Adipose tissue (tissue), 3 donors: ENCODE data around the gene TMEM258. TPM values are rescaled to one million over a fixed set of nuclear protein-coding genes. Genes with fewer than 3 reads are reported as not detected.

Source experiments
- H3K27ac ChIP-seq: one replicate; pipeline ENCODE4 v1.5.1; 2013; ENCODE audit warnings: low read depth, low read length
- WGBS, 3 donors: extraction: QIAGEN DNeasy Blood & Tissue Kit; methylation state at CpG; one replicate each; pipeline ENCODE4 v1.1.7; 2013; 5-methylcytosine and 5-hydroxymethylcytosine counted together
- polyA plus RNA-seq, 3 donors: library from polyadenylated mRNA; stranded (reverse); fragments of 200-250 nt; gene quantifications; one replicate each; pipeline ENCODE4 v1.2.3, GENCODE V29; 2013
- donor health status: healthy with polysubstance abuse.
- donor health status: Bipolar disorder and iron deficiency.
- donor health status: healthy.

Gene TMEM258
- polyA plus RNA-seq = 100 to 1,000 TPM; 163 to 234 (median 214) TPM

- H3K27ac ChIP-seq = peak within 1 kb of the TSS; percentile 60
- 0 to 1% (median 0%) methylated on average over 57 to 61 of the region's 61 CpGs for WGBS, 3 donors
Measured at GRCh38 chr11:61792310-61793082, at the start of gene TMEM258, which contains the start of gene FEN1. TMEM258 (minus strand) TSS chr11:61792599; CDS start chr11:61792558, 41 bp downstream. FEN1 (plus strand) TSS chr11:61792911; CDS start chr11:61795362, 2,451 bp downstream.

GRCh38 chr11:61841636-61842527 is 49.5 kb upstream of the TMEM258 start:
- H3K27ac ChIP-seq = no peak overlapping the region

GRCh38 chr11:61840371-61840770 is 48.0 kb upstream of the TMEM258 start:
- no peak overlapping the region for H3K27ac ChIP-seq
- 92 to 96% (median 95%) methylated on average over 7 of the region's 7 CpGs for WGBS, 3 donors

More at GRCh38 chr11:61841636-61842527, 49.5 kb upstream of the TMEM258 start:
- WGBS, 3 donors = 80 to 88% (median 82%) methylated on average over 12 of the region's 12 CpGs

- 90 to 95% (median 93%) methylated on average over 2 of the region's 2 CpGs for WGBS, 3 donors
- no peak overlapping the region for H3K27ac ChIP-seq
Measured at GRCh38 chr11:61839742-61840141, 47.3 kb upstream of the TMEM258 start.

GRCh38 chr11:61838921-61839320 is 46.5 kb upstream of the TMEM258 start:
- H3K27ac ChIP-seq = no peak overlapping the region
- 86 to 92% (median 87%) methylated on average over 10 of the region's 10 CpGs for WGBS, 3 donors

- no peak overlapping the region for H3K27ac ChIP-seq
- WGBS, 3 donors = 92 to 95% (median 94%) methylated on average over 5 of the region's 5 CpGs
Measured at GRCh38 chr11:61838501-61838900, 46.1 kb upstream of the TMEM258 start.

- H3K27ac ChIP-seq = no peak overlapping the region
- WGBS, 3 donors = 91 to 94% (median 94%) methylated on average over 15 of the region's 15 CpGs
Measured at GRCh38 chr11:61837411-61838005, 45.1 kb upstream of the TMEM258 start.

- H3K27ac ChIP-seq = no peak overlapping the region
Measured at GRCh38 chr11:61836193-61836592, 43.8 kb upstream of the TMEM258 start.

GRCh38 chr11:61834278-61835048 is 42.1 kb upstream of the TMEM258 start:
- 28 to 53% (median 31%) methylated on average over 11 to 12 of the region's 12 CpGs for WGBS, 3 donors

More at GRCh38 chr11:61836193-61836592, 43.8 kb upstream of the TMEM258 start:
- 95 to 96% (median 96%) methylated on average over 8 of the region's 8 CpGs for WGBS, 3 donors

GRCh38 chr11:61833926-61834277 is 41.5 kb upstream of the TMEM258 start:
- H3K27ac ChIP-seq = no peak overlapping the region
- WGBS, 3 donors = 90 to 96% (median 92%) methylated on average over 12 of the region's 12 CpGs

More at GRCh38 chr11:61834278-61835048, 42.1 kb upstream of the TMEM258 start:
- peak overlapping the region; percentile 29 for H3K27ac ChIP-seq

GRCh38 chr11:61833471-61833870 is 41.1 kb upstream of the TMEM258 start:
- WGBS, 3 donors = 76 to 87% (median 80%) methylated on average over 11 of the region's 11 CpGs

GRCh38 chr11:61832754-61833153 is 40.4 kb upstream of the TMEM258 start:
- H3K27ac ChIP-seq = no peak overlapping the region
- 64 to 70% (median 70%) methylated on average over 7 of the region's 7 CpGs for WGBS, 3 donors

More at GRCh38 chr11:61833471-61833870, 41.1 kb upstream of the TMEM258 start:
- no peak overlapping the region for H3K27ac ChIP-seq

- no peak overlapping the region for H3K27ac ChIP-seq
- WGBS, 3 donors = 88 to 94% (median 90%) methylated on average over 4 of the region's 4 CpGs
Measured at GRCh38 chr11:61832207-61832606, 39.8 kb upstream of the TMEM258 start.

GRCh38 chr11:61830237-61831105 is 38.1 kb upstream of the TMEM258 start:
- WGBS, 3 donors = 34 to 66% (median 40%) methylated on average over 8 of the region's 8 CpGs
- no peak overlapping the region for H3K27ac ChIP-seq

GRCh38 chr11:61829806-61830205 is 37.4 kb upstream of the TMEM258 start:
- WGBS, 3 donors = 78 to 87% (median 81%) methylated on average over 4 of the region's 4 CpGs
- H3K27ac ChIP-seq = no peak overlapping the region

GRCh38 chr11:61828629-61829407 is 36.4 kb upstream of the TMEM258 start:
- WGBS, 3 donors = 1 to 2% (median 2%) methylated on average over 52 to 55 of the region's 55 CpGs
- no peak overlapping the region for H3K27ac ChIP-seq

GRCh38 chr11:61828379-61828628 is 35.9 kb upstream of the TMEM258 start:
- 0 to 1% (median 1%) methylated on average over 16 of the region's 16 CpGs for WGBS, 3 donors
- no peak overlapping the region for H3K27ac ChIP-seq
